Left colon (tissue), 2 donors: ENCODE data around the gene MCFD2. TPM values are rescaled to one million over a fixed set of nuclear protein-coding genes. Genes with fewer than 3 reads are reported as not detected.
"Not testable (repeated sequence)": the region's sequence is repeated elsewhere in the genome, so short reads cannot be mapped to it uniquely, and the experiment has no call there.

Experiments
- ATAC-seq: fragments of 200-7000 bp; cut with Tn5 transposase; one replicate; pipeline ENCODE4 v1.9.1; 2020; ENCODE audit warnings: mild to moderate bottlenecking, moderate library complexity
- DNase-seq, 2 donors: peaks; one replicate each; pipeline ENCODE4 v3.0.0-alpha.2; 2020
- intact Hi-C, 2 donors: fragments of 100-400 bp; cut with DNase I in 1 of 2; cut with micrococcal nuclease in 1 of 2; formaldehyde crosslinking; loops; one replicate each; pipeline versions ENCODE4 v1.11.2 to v1.14.0; 2022; cut with DNase I, micrococcal nuclease
- total RNA-seq, 2 donors: library from RNA; stranded (reverse); fragmentation: NEBNext Ultra II Directional; extraction: Animal tissue kit (Norgen Biotek cat#: 25700); gene quantifications; one replicate each; pipeline ENCODE4 v1.2.1, GENCODE V29; 2021
- donor health status: DM: no; HTN: no; CAD: no.
- donor health status: DM: yes; HTN: yes; CAD: no.

The MCFD2 gene
- total RNA-seq, 2 donors from 2014 or later, result 41.2 to 41.7 TPM

DNA sequence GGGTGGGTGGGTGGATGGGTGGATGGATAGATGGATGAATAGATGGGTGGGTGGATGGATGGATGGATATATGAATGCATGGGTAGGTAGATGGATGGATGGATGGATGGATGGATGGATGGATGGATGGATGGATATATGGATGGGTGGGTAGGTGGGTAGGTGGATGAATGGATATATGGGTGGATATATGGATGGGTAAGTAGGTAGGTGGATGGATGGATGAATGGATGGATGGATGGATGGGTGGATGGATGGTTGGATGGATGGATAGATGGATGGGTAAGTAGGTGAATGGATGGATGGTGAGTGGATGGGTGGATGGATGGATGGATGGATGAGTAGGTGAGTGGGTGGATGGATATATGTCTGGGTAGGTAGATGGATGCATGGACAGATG is 36.1 kb downstream of the MCFD2 start:
- intact Hi-C loops, result loop anchor here in 1 of 2 donors (10.0 kb wide), 1 partner anchor 75 kb away; no protein-coding TSS in a partner anchor
- DNase-seq, result no peak
- ATAC-seq, result no peak

- DNase-seq, result no peak
- no peak for ATAC-seq
- intact Hi-C loops, result loop anchor here in 1 of 2 donors (10.0 kb wide), 1 partner anchor 74 kb away; no protein-coding TSS in a partner anchor
Observed at GRCh38 chr2:46878886-46879285, 36.7 kb downstream of the MCFD2 start.

- intact Hi-C loops, result loop anchor here in 1 of 2 donors (10.0 kb wide), 1 partner anchor 74 kb away; no protein-coding TSS in a partner anchor
- no peak for ATAC-seq
- no peak for DNase-seq
Observed at GRCh38 chr2:46878240-46878877, 37.2 kb downstream of the MCFD2 start.

GRCh38 chr2:46877619-46878113 is 37.9 kb downstream of the MCFD2 start:
- intact Hi-C loops, result loop anchor here in 1 of 2 donors (10.0 kb wide), 1 partner anchor 73 kb away; no protein-coding TSS in a partner anchor
- DNase-seq, result no peak
- no peak for ATAC-seq

- intact Hi-C loops, result loop anchor here in 1 of 2 donors (10.0 kb wide), 1 partner anchor 72 kb away; no protein-coding TSS in a partner anchor
- peak in 1 of 2 donors; percentile 30 for DNase-seq
Observed at GRCh38 chr2:46876741-46877384, 38.7 kb downstream of the MCFD2 start.

DNA sequence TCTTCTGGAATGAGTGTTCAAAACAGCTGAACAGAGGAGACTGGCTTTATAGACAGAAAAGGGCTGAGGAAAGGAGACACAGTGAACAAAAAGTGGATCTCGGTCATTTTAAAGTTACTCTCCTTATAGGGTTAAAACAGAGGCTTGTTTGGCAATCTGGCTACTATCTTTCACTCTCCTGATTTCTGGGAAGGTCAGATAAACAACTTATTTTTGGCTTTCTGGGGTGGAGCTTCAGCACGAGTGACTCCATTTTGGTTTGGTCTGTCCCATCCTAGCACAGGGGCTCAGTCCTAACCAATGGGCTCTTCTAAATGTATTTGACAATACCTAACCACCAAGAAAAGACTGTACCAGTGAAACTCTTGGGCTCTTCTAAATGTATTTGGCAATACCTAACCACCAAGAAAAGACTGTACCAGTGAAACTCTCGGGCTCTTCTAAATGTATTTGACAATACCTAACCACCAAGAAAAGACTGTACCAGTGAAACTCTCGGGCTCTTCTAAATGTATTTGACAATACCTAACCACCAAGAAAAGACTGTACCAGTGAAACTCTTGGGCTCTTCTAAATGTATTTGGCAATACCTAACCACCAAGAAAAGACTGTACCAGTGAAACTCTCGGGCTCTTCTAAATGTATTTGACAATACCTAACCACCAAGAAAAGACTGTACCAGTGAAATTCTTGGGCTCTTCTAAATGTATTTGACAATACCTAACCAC is 39.5 kb downstream of the MCFD2 start:
- DNase-seq, ATAC-seq: not testable (repeated sequence)
- intact Hi-C loops, result loop anchor here in 1 of 2 donors (10.0 kb wide), 1 partner anchor 71 kb away; no protein-coding TSS in a partner anchor

More at GRCh38 chr2:46876741-46877384, 38.7 kb downstream of the MCFD2 start:
- peak; percentile 80 for ATAC-seq

- ATAC-seq (no peak), DNase-seq (no peak)
- intact Hi-C loops, result loop anchor here in 1 of 2 donors (10.0 kb wide), 1 partner anchor 71 kb away; no protein-coding TSS in a partner anchor
Observed at GRCh38 chr2:46875226-46875899, 40.2 kb downstream of the MCFD2 start.

GRCh38 chr2:46874236-46874929 is 41.2 kb downstream of the MCFD2 start:
- intact Hi-C loops, result loop anchor here in 1 of 2 donors (10.0 kb wide), 1 partner anchor 70 kb away; no protein-coding TSS in a partner anchor
- no peak for ATAC-seq
- no peak for DNase-seq

GRCh38 chr2:46873604-46874068 is 42.0 kb downstream of the MCFD2 start:
- intact Hi-C loops, result loop anchor here in 1 of 2 donors (10.0 kb wide), 1 partner anchor 69 kb away; no protein-coding TSS in a partner anchor
- DNase-seq (peak; percentile 62 to 84), ATAC-seq (peak; percentile 79)

DNA sequence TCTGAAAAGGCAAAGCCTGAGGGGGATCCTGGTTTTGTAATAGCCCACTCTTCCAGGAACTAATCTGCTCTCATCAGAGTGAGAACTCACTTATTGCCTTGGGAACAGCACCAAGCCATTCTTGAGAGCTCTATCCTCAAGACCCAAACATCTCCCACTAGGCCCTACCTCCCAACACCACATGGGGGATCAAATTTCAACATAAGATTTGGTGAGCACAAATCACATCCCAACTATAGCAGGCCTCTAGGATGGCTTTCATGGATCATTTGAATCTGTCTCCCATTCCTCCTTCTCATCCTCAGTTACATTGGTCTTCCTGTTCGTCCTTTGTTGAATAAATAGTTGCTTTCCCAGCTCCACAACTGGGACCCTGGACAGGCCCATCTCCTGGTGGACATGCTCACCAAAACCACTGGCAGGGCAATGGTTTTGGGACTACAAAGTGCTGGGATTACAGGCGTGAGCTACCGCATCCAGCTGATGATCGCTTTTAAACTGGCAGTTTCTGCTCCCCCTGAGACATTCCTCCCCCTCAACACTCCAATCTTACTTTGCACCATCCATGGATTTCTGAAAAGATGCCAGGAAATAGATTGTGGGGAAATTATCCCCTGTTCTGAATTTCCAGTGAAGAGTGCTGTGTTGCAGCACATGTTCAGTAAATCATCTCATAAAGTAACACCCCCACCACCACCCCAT is 42.6 kb downstream of the MCFD2 start:
- no peak for ATAC-seq
- intact Hi-C loops, result loop anchor here in 1 of 2 donors (10.0 kb wide), 1 partner anchor 68 kb away; no protein-coding TSS in a partner anchor
- no peak for DNase-seq

GRCh38 chr2:46871976-46872381 is 43.6 kb downstream of the MCFD2 start:
- intact Hi-C loops, result loop anchor here in 1 of 2 donors (10.0 kb wide), 1 partner anchor 67 kb away; no protein-coding TSS in a partner anchor
- DNase-seq (no peak), ATAC-seq (no peak)

DNA sequence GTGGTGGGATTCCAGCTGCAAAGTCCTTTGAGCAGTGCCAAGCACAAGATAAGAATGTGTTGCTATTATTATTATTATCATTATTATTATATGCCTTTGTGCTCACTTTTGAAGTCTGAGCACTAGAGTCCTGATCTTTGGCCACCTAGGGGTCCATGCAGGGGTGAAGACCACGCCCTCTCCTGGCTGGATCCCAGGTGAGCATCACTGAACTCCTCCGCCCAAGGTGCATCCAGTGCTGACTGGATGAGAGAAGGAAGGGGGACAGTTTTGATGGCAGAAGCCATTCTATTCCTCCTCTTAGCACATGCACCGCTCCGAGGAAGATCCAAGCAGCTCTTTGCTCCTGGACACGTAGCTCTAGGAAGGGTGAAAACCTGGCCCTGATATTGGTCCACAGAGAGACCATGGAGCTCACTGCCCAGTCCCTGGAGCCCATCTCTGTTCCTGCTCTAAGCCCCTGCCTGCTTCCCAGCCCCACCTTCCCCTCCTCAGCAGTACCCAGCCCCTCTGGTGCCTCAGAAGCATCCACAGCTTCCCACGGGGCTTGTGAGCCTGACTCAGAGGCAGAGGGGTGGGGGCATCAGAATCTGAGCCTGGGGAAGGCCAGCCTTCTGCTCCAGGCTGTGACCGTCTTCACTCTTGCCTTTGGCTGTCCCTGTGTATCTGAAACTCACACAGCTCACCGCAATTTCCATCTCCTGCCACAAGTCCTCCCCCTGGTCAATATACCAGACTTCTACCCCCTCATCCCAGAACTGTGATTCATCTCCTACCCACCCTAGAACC is 45.4 kb downstream of the MCFD2 start:
- ATAC-seq (no peak), DNase-seq (no peak)
- intact Hi-C loops, result loop anchor here in 1 of 2 donors (10.0 kb wide), 1 partner anchor 65 kb away; no protein-coding TSS in a partner anchor

DNA sequence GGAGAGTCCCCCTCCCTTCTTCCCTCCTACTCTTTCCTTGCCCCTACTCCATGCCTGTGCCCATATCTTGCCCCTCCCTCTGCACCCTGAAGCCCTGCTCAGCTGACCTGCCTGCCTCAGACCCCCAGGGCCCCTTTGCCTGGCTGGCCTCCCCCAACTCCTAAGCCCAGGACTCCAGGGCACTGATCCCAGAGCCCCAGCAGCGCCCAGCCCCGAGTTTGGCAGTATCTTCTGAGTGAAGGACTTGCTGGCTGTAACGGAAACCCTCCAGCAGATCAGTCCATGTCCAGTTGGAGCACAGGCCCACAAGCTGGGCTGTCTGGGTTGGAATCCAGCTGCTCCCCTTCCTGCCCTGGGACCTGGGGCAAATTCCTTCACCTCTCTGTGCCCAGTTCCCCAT is 46.0 kb downstream of the MCFD2 start:
- no peak for DNase-seq

GRCh38 chr2:46866770-46867246 is 48.8 kb downstream of the MCFD2 start:
- peak; percentile 80 to 90 for DNase-seq

More for the DNA sequence above, 46.0 kb downstream of the MCFD2 start:
- ATAC-seq, result no peak
- intact Hi-C loops, result loop anchor here in 1 of 2 donors (10.0 kb wide), 1 partner anchor 65 kb away; no protein-coding TSS in a partner anchor

GRCh38 chr2:46865181-46865970 is 50.2 kb downstream of the MCFD2 start:
- intact Hi-C loops, result no loop called here
- peak; percentile 66 to 70 for DNase-seq
- peak; percentile 65 for ATAC-seq

More at GRCh38 chr2:46866770-46867246, 48.8 kb downstream of the MCFD2 start:
- peak; percentile 92 for ATAC-seq
- intact Hi-C loops, result no loop called here
